GM12873 (cell line): ENCODE results near the gene NCOR1.

ENCODE experiments used
- CTCF ChIP-seq: IDR thresholded peaks from 2 replicates; pipeline ENCODE4 v1.5.1; 2012; ENCODE audit warnings: low read depth, mild to moderate bottlenecking, moderate library complexity, low read length, control low read depth; ENCODE audit not compliant: insufficient read depth; ENCODE audit errors: missing control alignments

NCOR1 gene

GRCh38 chr17:16013943-16014407 lies 201.4 kb downstream of the NCOR1 start:
- TF ChIP-seq CTCF: peak; percentile 25

GRCh38 chr17:16007439-16007838 lies 207.9 kb downstream of the NCOR1 start:
- no peak for TF ChIP-seq CTCF

- TF ChIP-seq CTCF: no peak
Observed at GRCh38 chr17:16005636-16006035, 209.7 kb downstream of the NCOR1 start.

GRCh38 chr17:16003841-16004240 lies 211.5 kb downstream of the NCOR1 start:
- TF ChIP-seq CTCF: no peak

GRCh38 chr17:16002708-16003260 lies 212.6 kb downstream of the NCOR1 start:
- TF ChIP-seq CTCF: no peak

GRCh38 chr17:16001226-16001897 lies 214.0 kb downstream of the NCOR1 start:
- TF ChIP-seq CTCF: no peak

- no peak for TF ChIP-seq CTCF
Observed at GRCh38 chr17:15999974-16000827, 215.1 kb downstream of the NCOR1 start.
